ENCODE measurements around the gene CNPPD1.

Gene CNPPD1

GRCh38 chr2:219179601-219180465 is 3.1 kb upstream of the CNPPD1 start:
- H3K27ac ChIP-seq (replicated peaks), result 0 out of 2 replicates have a peak overlapping the region, but pooled peaks have one; percentile 9
- H3K4me3 ChIP-seq (replicated peaks; ENCODE audit: insufficient read depth, low read length), result peak overlapping the region; percentile 79; the same call in 1 of the 2 replicates
- no peak for TF ChIP-seq CTCF (IDR thresholded peaks at IDR 0.05; ENCODE audit: insufficient read depth, low read length)
- no peak for TF ChIP-seq POLR2AphosphoS5 (IDR thresholded peaks at IDR 0.05; ENCODE audit: low read depth)
- TF ChIP-seq REST (IDR thresholded peaks at IDR 0.05; ENCODE audit: insufficient replicate concordance, low read depth), result no peak
- TF ChIP-seq SPI1 (IDR thresholded peaks at IDR 0.05; ENCODE audit: borderline replicate concordance, low read depth), result no peak
- no peak for TF ChIP-seq GABPA (IDR thresholded peaks at IDR 0.05; ENCODE audit: low read depth)
- no peaks in the 10 kb centered on the region for H3K27me3 ChIP-seq (ENCODE audit: insufficient read depth, poor library complexity, severe bottlenecking)
- DNase-seq (ENCODE audit: low read depth in 1 of 2, low spot score in 1 of 2), result no peak

- H3K27me3 ChIP-seq (ENCODE audit: insufficient read depth, poor library complexity, severe bottlenecking), result no peaks in the 10 kb centered on the region
- peak in 1 of 2 experiments; percentile 49 for DNase-seq (ENCODE audit: low read depth in 1 of 2, low spot score in 1 of 2)
- TF ChIP-seq REST (IDR thresholded peaks at IDR 0.05; ENCODE audit: insufficient replicate concordance, low read depth) (no peak), CTCF (IDR thresholded peaks at IDR 0.05; ENCODE audit: insufficient read depth, low read length) (no peak), POLR2AphosphoS5 (IDR thresholded peaks at IDR 0.05; ENCODE audit: low read depth) (0 out of 2 replicates have a peak, but pooled peaks have one; percentile 16), GABPA (IDR thresholded peaks at IDR 0.05; ENCODE audit: low read depth) (no peak), SPI1 (IDR thresholded peaks at IDR 0.05; ENCODE audit: borderline replicate concordance, low read depth) (peak; percentile 13; the same call in 1 of the 2 replicates)
- H3K4me3 ChIP-seq (replicated peaks; ENCODE audit: insufficient read depth, low read length), result peak overlapping the region; percentile 79
- peak overlapping the region; percentile 91 for H3K27ac ChIP-seq (replicated peaks)
Observed at GRCh38 chr2:219178377-219179175, 1.9 kb upstream of the CNPPD1 start.

- H3K27ac ChIP-seq (replicated peaks), result peak within 1 kb of the TSS; percentile 91
- DNase-seq (ENCODE audit: low read depth in 1 of 2, low spot score in 1 of 2), result peak; percentile 76 to 90
- peak within 1 kb of the TSS; percentile 79 for H3K4me3 ChIP-seq (replicated peaks; ENCODE audit: insufficient read depth, low read length)
- TF ChIP-seq POLR2AphosphoS5 (IDR thresholded peaks at IDR 0.05; ENCODE audit: low read depth) (peak; percentile 52; the same call in 1 of the 2 replicates), GABPA (IDR thresholded peaks at IDR 0.05; ENCODE audit: low read depth) (no peak), CTCF (IDR thresholded peaks at IDR 0.05; ENCODE audit: insufficient read depth, low read length) (no peak), SPI1 (IDR thresholded peaks at IDR 0.05; ENCODE audit: borderline replicate concordance, low read depth) (no peak), REST (IDR thresholded peaks at IDR 0.05; ENCODE audit: insufficient replicate concordance, low read depth) (peak; percentile 50)
- H3K27me3 ChIP-seq (ENCODE audit: insufficient read depth, poor library complexity, severe bottlenecking), result no peaks in the 10 kb centered on the region
Observed at GRCh38 chr2:219177552-219178376, 1.0 kb upstream of the CNPPD1 start, which contains the start of gene RETREG2. RETREG2 (plus strand) TSS chr2:219178275; CDS start chr2:219178353, 78 bp downstream.

All from HL-60 (cell line).